ENCODE results near the gene CXADR.
"Not testable (repeated sequence)": the region's sequence is repeated elsewhere in the genome, so short reads cannot be mapped to it uniquely, and the experiment has no call there.

The CXADR gene

DNA sequence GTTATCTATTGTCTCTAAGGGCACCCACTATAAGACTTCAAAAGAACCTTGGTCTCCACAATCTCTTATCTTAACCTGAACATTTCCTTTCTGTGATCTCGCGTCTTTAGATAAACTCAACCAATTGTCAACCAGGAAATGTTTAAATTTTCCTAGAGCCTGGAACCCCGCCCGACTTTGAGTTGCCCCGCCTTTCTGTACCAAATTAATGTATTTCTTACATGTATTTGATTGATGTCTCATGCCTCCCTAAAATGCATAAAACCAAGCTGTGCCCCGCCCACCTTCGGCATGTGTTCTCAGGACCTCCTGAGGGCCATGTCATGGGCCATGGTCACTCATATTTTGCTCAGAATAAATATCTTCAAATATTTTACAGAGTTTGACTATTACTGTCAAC is 5.9 kb upstream of the CXADR start:
- DNase-seq: no peak

- DNase-seq: no peak
Observed at GRCh38 chr21:17507591-17507990, 5.3 kb upstream of the CXADR start.

DNA sequence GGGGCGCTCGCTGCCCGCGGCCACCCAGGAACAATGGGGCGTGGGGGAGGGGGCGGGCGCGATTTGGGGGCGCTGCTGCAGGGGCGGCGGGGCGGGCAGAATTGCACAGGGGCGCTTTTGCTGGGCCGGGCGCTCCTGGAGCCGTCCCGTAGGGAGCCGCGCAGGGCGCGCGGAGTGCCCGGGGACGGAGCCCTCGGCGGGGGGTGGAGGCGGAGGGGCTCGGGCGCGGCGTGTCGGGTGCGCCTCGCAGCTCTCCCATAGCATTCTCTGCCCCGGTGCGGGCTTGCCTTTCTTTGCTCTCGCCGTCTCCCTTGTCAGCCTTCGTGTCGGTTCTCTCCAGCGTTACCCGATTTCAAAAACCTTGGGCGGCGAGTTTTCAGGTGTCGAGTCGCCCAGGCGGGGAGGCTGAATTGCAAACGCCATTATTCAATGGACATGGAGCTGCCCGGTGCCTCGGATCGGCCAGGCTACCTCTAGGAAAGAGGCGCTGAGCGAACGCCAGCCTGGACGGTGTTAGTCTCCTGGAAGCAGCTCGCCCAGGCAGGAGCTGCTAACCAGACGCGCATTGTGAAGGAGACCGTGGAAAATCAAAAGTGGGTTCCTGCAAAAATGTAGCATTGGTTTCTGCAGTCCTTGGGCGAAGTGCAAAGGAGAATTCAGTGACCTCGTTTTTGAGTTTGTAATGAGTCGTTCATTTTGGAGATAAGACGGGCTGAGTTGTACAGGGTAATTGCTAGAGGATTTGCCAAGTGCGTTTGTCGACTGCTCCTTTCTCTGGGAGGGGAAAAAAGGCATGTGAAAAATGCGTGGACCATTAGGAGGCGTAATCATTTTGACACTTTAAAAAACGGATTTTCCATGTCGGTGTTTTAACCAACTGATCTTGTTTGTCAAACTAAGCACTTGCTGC is 626 bp downstream of the CXADR start:
- DNase-seq: no peak

DNA sequence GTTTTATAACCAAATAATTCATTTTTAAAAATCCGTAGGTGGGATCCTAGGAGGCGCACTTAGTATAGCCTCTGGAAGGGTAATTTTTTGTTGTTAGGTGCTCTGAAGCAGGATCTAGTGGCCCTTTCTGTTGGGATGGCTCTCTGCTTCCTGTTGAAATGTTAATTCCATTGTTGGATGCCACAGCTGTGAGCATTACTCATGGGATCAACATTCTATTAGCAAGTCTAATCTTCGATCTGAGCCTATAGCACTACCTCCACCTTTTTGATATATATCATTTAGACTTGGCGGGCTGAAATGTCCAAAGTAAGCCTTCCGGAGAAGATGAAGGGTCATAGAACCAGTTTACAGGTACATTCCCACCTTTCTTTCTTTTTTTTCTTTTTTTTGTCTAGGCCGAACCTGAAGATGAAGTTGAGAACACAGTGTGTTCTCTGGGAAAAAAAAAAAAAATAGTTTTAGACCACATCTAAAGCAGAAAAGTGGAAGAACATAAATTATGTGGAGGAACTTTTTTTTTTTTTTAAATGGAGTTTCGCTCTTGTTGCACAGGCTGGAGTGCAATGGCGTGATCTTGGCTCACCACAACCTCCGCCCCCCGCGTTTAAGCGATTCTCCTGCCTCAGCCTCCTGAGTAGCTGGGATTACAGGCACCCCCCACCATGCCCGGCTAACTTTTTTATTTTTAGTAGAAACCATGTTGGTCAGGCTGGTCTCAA is 1.4 kb downstream of the CXADR start:
- no peak for DNase-seq

- DNase-seq: not testable (repeated sequence)
Observed at GRCh38 chr21:17517008-17517407, 4.2 kb downstream of the CXADR start.

DNA sequence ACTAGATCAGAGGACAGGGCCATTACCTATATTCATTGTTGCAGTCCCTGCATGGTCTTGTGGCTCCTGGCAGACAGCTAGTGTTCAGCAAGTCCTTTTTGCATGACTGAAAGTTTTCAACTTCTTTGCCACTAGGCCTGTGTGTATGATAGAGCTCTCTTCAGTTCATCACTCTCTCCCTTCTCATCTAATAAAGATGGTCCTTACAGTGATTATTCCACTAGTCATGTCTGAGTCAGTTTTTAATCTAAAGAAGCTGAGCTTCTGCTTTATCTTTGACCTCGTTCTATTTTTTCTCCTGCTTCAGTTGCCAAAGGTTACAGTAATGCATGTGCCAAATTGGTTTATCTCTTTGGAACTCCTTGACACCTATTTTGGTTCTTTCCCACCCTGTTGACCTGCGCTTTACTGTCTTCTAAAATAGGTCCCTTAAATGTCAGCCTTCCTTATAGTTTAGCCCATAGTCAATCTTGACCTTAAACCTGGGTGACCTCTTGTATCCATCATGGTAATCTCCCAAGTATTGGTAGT is 6.4 kb downstream of the CXADR start:
- no peak for DNase-seq

DNA sequence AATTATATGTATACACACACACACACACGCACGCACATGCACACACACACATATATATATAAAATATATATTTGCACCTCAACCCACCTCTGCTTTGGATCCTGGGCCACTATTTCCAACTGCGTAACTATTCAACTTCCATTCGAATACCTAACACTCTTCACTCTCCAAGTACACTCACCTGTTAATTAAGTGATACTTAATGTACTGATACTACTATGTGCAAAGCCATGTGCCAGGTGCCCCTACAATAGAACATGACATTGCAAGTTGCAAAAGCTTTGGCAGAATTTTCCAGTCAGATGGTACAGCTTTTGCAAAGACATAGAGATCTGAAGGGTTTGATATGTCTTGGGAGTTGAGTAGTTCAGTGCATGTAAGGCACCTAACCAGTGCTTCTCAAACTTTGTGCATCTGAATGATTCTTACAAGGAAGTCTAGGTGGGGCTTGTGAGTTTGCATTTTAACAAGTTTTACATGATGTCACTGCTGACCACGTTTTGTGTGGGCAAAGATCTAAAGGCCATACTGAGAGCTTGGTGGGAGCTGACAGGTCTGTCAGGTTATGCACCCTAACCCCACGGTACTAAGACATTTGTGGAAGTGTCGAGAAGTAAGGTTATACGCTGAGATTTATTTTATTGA is 7.2 kb downstream of the CXADR start:
- no peak for DNase-seq

- no peak for DNase-seq
Observed at GRCh38 chr21:17523007-17523451, 10.2 kb downstream of the CXADR start.

GRCh38 chr21:17523979-17524494 is 11.2 kb downstream of the CXADR start:
- DNase-seq: not testable (repeated sequence)

GRCh38 chr21:17524635-17525034 is 11.8 kb downstream of the CXADR start:
- DNase-seq: no peak

GRCh38 chr21:17526776-17527175 is 13.9 kb downstream of the CXADR start:
- DNase-seq: no peak

GRCh38 chr21:17527240-17527639 is 14.4 kb downstream of the CXADR start:
- DNase-seq: no peak

DNA sequence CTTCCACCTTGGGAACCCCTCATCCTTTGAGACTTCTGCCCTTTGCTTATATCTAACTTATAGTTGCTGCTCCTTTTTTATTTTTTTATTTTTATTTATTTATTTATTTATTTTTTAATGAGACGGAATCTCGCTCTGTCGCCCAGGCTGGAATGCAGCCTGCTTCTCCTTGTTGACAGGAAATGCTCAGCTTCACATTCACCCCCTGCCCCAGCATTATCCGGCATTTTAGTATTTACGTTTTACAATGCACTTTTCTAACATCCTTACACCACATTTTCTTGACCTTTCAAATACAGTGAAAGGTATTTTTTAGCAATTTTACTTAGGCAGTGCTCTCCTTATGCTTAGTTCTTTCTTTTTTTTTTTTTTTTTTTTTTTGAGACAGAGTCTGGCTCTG is 14.9 kb downstream of the CXADR start:
- no peak for DNase-seq

GRCh38 chr21:17529648-17530047 is 16.8 kb downstream of the CXADR start:
- DNase-seq: no peak

DNA sequence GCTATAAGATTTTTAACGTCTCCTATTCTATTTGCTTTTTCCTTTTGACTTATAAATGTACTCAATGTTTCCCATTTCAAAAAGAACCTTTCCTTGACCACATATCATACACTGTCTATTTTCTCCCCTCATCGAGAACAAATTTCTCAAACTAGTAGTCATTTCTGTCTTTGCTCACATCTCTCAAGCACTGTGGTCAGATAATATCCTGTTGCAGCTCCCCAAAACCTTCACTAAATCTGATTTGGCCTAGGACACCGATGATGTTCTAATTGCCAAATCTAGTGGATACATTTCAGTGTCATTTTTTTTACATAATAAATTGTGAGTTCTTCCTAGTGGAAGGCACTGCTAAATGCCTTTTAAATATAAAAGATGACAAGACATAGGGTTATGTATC is 19.4 kb downstream of the CXADR start:
- no peak for DNase-seq

- DNase-seq: no peak
Observed at GRCh38 chr21:17536381-17536780, 23.5 kb downstream of the CXADR start.

DNA sequence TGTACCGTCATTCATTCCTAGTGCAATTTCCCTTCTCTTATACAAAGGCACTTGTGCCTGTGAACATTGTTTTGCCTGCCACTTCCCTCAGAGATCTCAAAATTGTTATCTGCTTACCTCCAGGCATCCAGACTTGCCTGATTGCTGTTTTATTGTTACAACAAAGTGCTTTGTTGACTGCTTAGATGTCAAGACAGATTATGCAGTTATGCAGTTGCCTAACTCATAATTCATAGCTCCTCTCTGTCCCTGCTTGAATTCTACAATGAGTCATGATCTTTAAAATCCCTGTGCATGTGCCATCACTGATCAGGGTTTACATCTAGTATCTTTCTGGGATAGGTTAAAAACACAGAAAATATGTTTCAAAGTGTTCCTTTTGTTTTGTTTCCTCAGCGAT is 24.5 kb downstream of the CXADR start:
- DNase-seq: no peak

DNA sequence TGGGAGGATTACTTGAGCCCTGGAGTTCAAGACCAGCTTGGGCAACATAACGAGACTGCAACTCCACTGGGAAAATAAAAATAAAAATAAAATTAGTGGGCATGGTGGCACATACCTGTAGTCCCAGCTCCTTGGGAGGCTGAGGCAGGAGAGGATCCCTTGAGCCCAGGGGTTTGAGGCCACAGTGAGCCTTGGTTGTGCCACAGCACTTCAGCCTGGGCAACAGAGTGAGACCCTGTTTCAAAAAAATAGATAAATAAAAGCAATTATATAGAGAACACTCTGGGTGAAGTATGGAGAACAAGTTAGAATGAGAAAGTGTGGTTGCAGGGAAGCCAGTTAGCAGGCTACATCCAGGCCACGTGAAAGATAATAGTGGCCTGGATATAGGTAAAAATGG is 25.7 kb downstream of the CXADR start:
- DNase-seq: no peak

GRCh38 chr21:17539323-17539722 is 26.5 kb downstream of the CXADR start:
- no peak for DNase-seq

- DNase-seq: no peak
Observed at GRCh38 chr21:17539743-17540341, 27.0 kb downstream of the CXADR start.

DNA sequence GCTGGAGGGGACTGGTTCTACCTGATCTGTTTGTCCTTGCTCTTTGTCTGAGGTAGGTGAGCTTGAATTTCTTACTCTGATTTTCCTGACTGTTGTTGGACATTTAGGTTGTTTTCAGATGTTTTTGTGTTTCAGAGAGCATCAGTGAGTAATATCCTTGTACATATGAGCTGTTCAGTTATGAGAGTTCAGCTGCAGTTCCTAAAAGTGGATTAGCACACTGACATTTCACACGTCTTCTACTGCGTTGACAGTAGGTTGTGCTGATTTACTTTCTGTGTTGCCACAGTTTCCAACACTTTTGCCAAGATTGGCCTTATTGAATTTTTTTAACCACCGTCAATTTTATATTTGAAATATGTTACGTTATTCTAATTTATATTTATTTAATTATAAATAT is 27.7 kb downstream of the CXADR start:
- no peak for DNase-seq

DNA sequence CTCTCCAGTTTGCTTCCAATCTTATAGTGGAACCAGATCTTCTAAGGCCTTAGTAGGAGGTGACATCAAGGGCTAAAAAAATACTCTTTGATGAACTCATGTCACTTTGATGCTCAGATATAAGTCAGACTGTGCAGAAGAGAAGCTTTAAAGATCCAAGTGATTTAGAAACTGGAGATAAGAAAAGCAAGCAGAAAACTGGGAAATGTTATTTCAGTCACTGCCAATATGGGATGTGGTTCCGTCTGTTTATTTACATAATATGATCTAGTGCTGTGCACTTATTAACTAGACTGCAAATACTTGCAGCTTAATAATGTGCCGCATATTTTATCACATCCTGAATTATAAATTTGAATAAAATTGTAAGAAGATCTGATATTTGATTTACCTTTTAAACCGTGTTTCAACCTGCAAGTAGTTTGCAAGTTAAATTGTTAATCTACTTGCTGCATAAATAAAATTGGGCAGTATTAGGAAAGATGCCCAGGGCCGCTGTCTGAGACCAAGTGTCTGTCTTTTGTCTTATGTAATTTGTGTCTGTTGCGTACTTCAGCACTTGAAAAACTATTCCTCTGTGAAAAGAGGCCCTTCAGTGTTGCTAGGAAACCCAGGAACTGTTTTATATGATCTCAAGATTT is 29.6 kb downstream of the CXADR start:
- no peak for DNase-seq

Data from GDM1 (cell line).